PC-9 (cell line): ENCODE data around the gene ST8SIA6. TPM values are rescaled to one million over a fixed set of nuclear protein-coding genes. Genes with fewer than 3 reads are reported as not detected.

Source experiments
- BruUV-seq: library from RNA; stranded (reverse); fragments of 400-500 nt; replicated peaks from 2 replicates; lab custom pipeline; 2021; lab: Mats Ljungman, UMichigan
- CTCF ChIA-PET: fragments of 300-600 bp; sonication (Branson Sonifier 250); formaldehyde crosslinking; loops from one replicate; lab custom pipeline; 2022; ENCODE audit warnings: antibody characterized with exemption; lab: Charles Lee
- POLR2A ChIA-PET: fragments of 300-600 bp; sonication (Branson Sonifier 250); formaldehyde crosslinking; loops from one replicate; lab custom pipeline; 2022; ENCODE audit warnings: antibody characterized with exemption; ENCODE audit not compliant: unreplicated experiment; lab: Charles Lee
- DNase-seq, 2 experiments: peaks; one replicate each; pipeline versions ENCODE4 v3.0.0 to v3.0.0-alpha.2; 2015 to 2022; ENCODE audit warnings: mixed read lengths in 1 of 2
- H2AFZ ChIP-seq: fragments of 200-600 bp; sonication (generic); 2 replicates; pipeline ENCODE4 v1.8.1; 2017; ENCODE audit warnings: antibody characterized with exemption
- H3F3A ChIP-seq: fragments of 200-600 bp; sonication (generic); 2 replicates; pipeline ENCODE4 v1.8.1; 2017; ENCODE audit warnings: antibody characterized with exemption, mild to moderate bottlenecking, low read depth; ENCODE audit not compliant: insufficient read depth
- H3K27ac ChIP-seq: fragments of 200-600 bp; sonication (generic); 2 replicates; pipeline ENCODE4 v1.6.1; 2016; ENCODE audit warnings: mixed run types
- H3K27me3 ChIP-seq: fragments of 200-600 bp; sonication (generic); 2 replicates; pipeline ENCODE4 v1.6.1; 2016; ENCODE audit warnings: low read depth, mixed run types; ENCODE audit not compliant: insufficient read depth
- H3K36me3 ChIP-seq: fragments of 200-600 bp; sonication (generic); 2 replicates; pipeline ENCODE4 v1.6.1; 2016; ENCODE audit warnings: low read depth, mixed run types
- H3K4me1 ChIP-seq: fragments of 200-600 bp; sonication (generic); replicated peaks from 2 replicates; pipeline ENCODE4 v1.6.1; 2016; ENCODE audit warnings: mixed run types; ENCODE audit not compliant: insufficient read depth
- H3K4me2 ChIP-seq: fragments of 200-600 bp; sonication (generic); 2 replicates; pipeline ENCODE4 v1.6.1; 2017; ENCODE audit warnings: mixed run types
- H3K4me3 ChIP-seq: fragments of 200-600 bp; sonication (generic); 2 replicates; pipeline ENCODE4 v1.6.1; 2016; ENCODE audit warnings: mixed run types
- H3K79me2 ChIP-seq: fragments of 200-600 bp; sonication (generic); 2 replicates; pipeline ENCODE4 v1.6.1; 2017; ENCODE audit warnings: low read depth, mixed run types
- H3K9me2 ChIP-seq: fragments of 200-600 bp; sonication (generic); 2 replicates; pipeline ENCODE4 v1.8.1; 2017; ENCODE audit warnings: mild to moderate bottlenecking; ENCODE audit not compliant: insufficient read depth
- H3K9me3 ChIP-seq: fragments of 200-600 bp; sonication (generic); 2 replicates; pipeline ENCODE4 v1.8.1; 2016; ENCODE audit warnings: low read depth; ENCODE audit not compliant: insufficient read depth
- H4K20me1 ChIP-seq: fragments of 200-600 bp; sonication (generic); 2 replicates; pipeline ENCODE4 v1.8.1; 2017; ENCODE audit not compliant: insufficient read depth
- EZH2 ChIP-seq: fragments of 200-600 bp; sonication (generic); IDR thresholded peaks from 2 replicates; pipeline ENCODE4 v1.8.0; 2017; ENCODE audit warnings: antibody characterized with exemption, low read depth
- intact Hi-C: fragments of 100-400 bp; cut with micrococcal nuclease; formaldehyde crosslinking; loops from one replicate; pipeline ENCODE4 v1.10.0; 2022; ENCODE audit not compliant: unreplicated experiment
- total RNA-seq: library from RNA; stranded (reverse); gene quantifications from 2 replicates; pipeline ENCODE4 v1.2.3, GENCODE V29; 2021
- TF ChIP-seq, protein P1 (sequence below): fragments of 200-600 bp; sonication (generic); conservative IDR thresholded peaks from 2 replicates; pipeline ENCODE4 v1.6.1; 2017; ENCODE audit warnings: mixed run types, antibody characterized with exemption, mild to moderate bottlenecking, moderate library complexity

The ST8SIA6 gene
- total RNA-seq, 1 experiment from 2014 or later: 2.1 TPM

DNA sequence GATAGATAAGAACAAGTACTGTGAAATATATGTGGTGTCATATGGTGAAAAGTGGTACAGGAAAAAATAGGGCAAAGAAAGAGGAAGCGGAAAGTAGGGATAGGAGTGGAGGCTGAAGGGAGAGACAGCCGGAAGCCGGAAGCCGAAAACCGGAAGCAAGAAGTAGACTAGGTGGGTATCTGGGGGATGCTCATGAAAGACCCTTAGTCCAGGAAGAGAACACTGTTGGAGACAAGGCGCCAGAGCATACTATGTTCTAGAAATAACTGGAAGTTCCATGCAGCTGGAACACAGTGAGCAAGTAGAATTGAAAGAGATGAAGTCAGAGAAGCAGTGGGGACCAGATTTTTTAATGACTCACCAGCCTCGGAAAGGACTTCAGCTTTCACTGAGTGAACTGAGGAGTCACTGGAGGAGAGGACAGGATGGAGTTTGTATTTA is 22.5 kb downstream of the ST8SIA6 start:
- no peak overlapping the region for H3K27ac ChIP-seq
- no peak overlapping the region for H3K4me2 ChIP-seq
- no peaks in the 10 kb centered on the region for H4K20me1 ChIP-seq
- BruUV-seq: no TSS peak
- H3F3A ChIP-seq: no peaks in the 10 kb centered on the region
- TF ChIP-seq EZH2: no peak
- TF ChIP-seq, protein P1, sequence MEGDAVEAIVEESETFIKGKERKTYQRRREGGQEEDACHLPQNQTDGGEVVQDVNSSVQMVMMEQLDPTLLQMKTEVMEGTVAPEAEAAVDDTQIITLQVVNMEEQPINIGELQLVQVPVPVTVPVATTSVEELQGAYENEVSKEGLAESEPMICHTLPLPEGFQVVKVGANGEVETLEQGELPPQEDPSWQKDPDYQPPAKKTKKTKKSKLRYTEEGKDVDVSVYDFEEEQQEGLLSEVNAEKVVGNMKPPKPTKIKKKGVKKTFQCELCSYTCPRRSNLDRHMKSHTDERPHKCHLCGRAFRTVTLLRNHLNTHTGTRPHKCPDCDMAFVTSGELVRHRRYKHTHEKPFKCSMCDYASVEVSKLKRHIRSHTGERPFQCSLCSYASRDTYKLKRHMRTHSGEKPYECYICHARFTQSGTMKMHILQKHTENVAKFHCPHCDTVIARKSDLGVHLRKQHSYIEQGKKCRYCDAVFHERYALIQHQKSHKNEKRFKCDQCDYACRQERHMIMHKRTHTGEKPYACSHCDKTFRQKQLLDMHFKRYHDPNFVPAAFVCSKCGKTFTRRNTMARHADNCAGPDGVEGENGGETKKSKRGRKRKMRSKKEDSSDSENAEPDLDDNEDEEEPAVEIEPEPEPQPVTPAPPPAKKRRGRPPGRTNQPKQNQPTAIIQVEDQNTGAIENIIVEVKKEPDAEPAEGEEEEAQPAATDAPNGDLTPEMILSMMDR: no peak
- intact Hi-C loops: loop anchor here (2.0 to 10.0 kb wide), 3 partner anchors 85 to 803 kb away; no protein-coding TSS in a partner anchor
- H3K9me2 ChIP-seq: no peaks in the 10 kb centered on the region
- no peaks in the 10 kb centered on the region for H3K79me2 ChIP-seq
- no peaks in the 10 kb centered on the region for H3K36me3 ChIP-seq
- no peak overlapping the region for H2AFZ ChIP-seq
- H3K27me3 ChIP-seq: no peaks in the 10 kb centered on the region
- no peaks in the 10 kb centered on the region for H3K9me3 ChIP-seq
- H3K4me3 ChIP-seq: no peak overlapping the region
- H3K4me1 ChIP-seq: no peaks in the 10 kb centered on the region
- no peak for DNase-seq
- POLR2A ChIA-PET: no interaction called here
- CTCF ChIA-PET: interaction anchor here (0.6 to 0.7 kb wide), 3 partner anchors 27 to 264 kb away, joined by 3 to 13 read pairs (median 5); no protein-coding TSS in a partner anchor

DNA sequence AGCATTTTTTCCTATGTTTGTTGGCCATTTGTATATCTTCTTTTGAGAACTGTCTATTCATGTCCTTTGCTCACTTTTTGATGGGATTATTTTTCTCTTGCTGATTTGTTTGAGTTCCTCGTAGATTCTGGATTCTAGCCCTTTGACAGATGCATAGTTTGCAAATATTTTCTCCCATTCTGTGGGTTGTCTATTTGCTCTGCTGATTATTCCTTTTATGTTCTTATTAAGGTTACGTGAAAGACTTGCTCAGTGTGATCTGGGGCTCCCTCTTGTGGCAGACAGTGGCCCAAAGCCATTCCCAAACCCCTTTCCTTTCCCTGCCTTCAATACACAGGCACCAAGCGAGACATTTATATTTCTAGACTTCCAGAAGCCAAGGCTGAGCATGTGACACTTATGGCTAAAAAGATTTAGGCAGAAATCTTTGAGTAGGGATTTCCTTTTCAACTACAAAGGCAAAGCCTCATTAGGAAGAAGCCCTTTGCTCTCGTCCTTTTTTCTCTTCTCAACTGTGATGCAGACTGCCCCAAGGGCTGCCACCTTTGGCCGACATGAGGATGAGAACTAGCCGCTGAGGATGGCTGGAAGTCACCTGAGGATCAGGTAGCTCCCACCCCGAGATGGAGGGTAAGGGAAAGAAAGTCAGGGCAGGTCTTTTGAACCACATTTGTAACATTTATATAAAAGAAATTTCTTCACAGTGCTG is 23.6 kb downstream of the ST8SIA6 start:
- TF ChIP-seq, protein P1: peak; percentile 84
- no peak for TF ChIP-seq EZH2
- H4K20me1 ChIP-seq: no peaks in the 10 kb centered on the region
- H3K27me3 ChIP-seq: no peaks in the 10 kb centered on the region
- no peaks in the 10 kb centered on the region for H3F3A ChIP-seq
- intact Hi-C loops: loop anchor here (1.0 to 10.0 kb wide), 6 partner anchors 84 to 804 kb away; no protein-coding TSS in a partner anchor
- no peak overlapping the region for H2AFZ ChIP-seq
- no peaks in the 10 kb centered on the region for H3K9me2 ChIP-seq
- DNase-seq: peak in 1 of 2 experiments; percentile 67
- CTCF ChIA-PET: no interaction called here
- H3K9me3 ChIP-seq: no peaks in the 10 kb centered on the region
- H3K27ac ChIP-seq: no peak overlapping the region
- H3K4me1 ChIP-seq: no peaks in the 10 kb centered on the region
- no peak overlapping the region for H3K4me2 ChIP-seq
- no peaks in the 10 kb centered on the region for H3K36me3 ChIP-seq
- H3K79me2 ChIP-seq: no peaks in the 10 kb centered on the region
- POLR2A ChIA-PET: no interaction called here
- no TSS peak for BruUV-seq
- no peak overlapping the region for H3K4me3 ChIP-seq

DNA sequence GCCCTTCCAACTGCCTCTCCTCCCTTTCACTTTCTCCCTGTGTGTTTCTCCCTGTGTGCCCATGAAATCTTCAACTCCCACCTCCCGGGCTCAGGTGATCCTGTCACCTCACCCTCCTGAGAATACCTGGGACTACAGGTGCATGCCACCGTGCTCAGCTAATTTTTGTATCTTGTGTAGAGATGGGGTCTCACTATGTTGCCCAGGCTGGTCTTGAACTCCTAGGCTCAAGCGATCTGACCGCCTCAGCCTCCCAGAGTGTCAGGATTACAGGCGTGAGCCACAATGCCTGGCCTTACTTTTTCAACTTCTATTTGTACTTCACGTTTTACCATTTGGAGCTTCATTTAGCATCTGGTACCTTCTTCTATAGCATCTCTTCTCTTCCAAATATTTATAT is 24.9 kb downstream of the ST8SIA6 start:
- CTCF ChIA-PET: no interaction called here
- no peak overlapping the region for H3K4me2 ChIP-seq
- no peaks in the 10 kb centered on the region for H3K4me1 ChIP-seq
- no TSS peak for BruUV-seq
- no peaks in the 10 kb centered on the region for H4K20me1 ChIP-seq
- H3K27me3 ChIP-seq: no peaks in the 10 kb centered on the region
- H3K9me2 ChIP-seq: no peaks in the 10 kb centered on the region
- no peaks in the 10 kb centered on the region for H3F3A ChIP-seq
- no peaks in the 10 kb centered on the region for H3K79me2 ChIP-seq
- no peaks in the 10 kb centered on the region for H3K36me3 ChIP-seq
- H3K27ac ChIP-seq: no peak overlapping the region
- no peaks in the 10 kb centered on the region for H3K9me3 ChIP-seq
- DNase-seq: no peak
- POLR2A ChIA-PET: interaction anchor here (0.6 kb wide), 1 partner anchor 21 kb away, joined by 3 read pairs; no protein-coding TSS in a partner anchor
- TF ChIP-seq, protein P1: no peak
- TF ChIP-seq EZH2: no peak
- H3K4me3 ChIP-seq: no peak overlapping the region
- intact Hi-C loops: no loop called here
- H2AFZ ChIP-seq: no peak overlapping the region
